GM19099 (cell line): ENCODE measurements around the gene GIPC1.

ENCODE experiments used
- POLR2A ChIP-seq: IDR thresholded peaks from 3 replicates; pipeline ENCODE4 v1.6.1; 2011; ENCODE audit warnings: low read depth; ENCODE audit not compliant: insufficient read length; ENCODE audit errors: extremely low read depth

Gene GIPC1

GRCh38 chr19:14496029-14496833, at the start of gene GIPC1:
GIPC1 (minus strand) TSS chr19:14496127; CDS start chr19:14482976, 13,151 bp downstream.
- TF ChIP-seq POLR2A: peak; percentile 38

GRCh38 chr19:14545716-14546082, 49.8 kb upstream of the GIPC1 start:
- TF ChIP-seq POLR2A: no peak

- no peak for TF ChIP-seq POLR2A
Measured at GRCh38 chr19:14544977-14545715, 49.2 kb upstream of the GIPC1 start.

- TF ChIP-seq POLR2A: no peak
Measured at GRCh38 chr19:14544047-14544446, 48.1 kb upstream of the GIPC1 start.

- no peak for TF ChIP-seq POLR2A
Measured at GRCh38 chr19:14542711-14543328, 46.9 kb upstream of the GIPC1 start.

- TF ChIP-seq POLR2A: no peak
Measured at GRCh38 chr19:14540741-14541525, 45.0 kb upstream of the GIPC1 start.

GRCh38 chr19:14536926-14537692, 41.2 kb upstream of the GIPC1 start:
- TF ChIP-seq POLR2A: no peak

- TF ChIP-seq POLR2A: no peak
Measured at GRCh38 chr19:14533450-14533849, 37.5 kb upstream of the GIPC1 start.

- no peak for TF ChIP-seq POLR2A
Measured at GRCh38 chr19:14530506-14530905, 34.6 kb upstream of the GIPC1 start.

GRCh38 chr19:14530005-14530348, 34.0 kb upstream of the GIPC1 start:
- no peak for TF ChIP-seq POLR2A

GRCh38 chr19:14529254-14530004, 33.5 kb upstream of the GIPC1 start, which contains the start of gene TECR:
TECR (plus strand) TSS chr19:14529594; CDS start chr19:14529697, 103 bp downstream.
- TF ChIP-seq POLR2A: peak; percentile 98

GRCh38 chr19:14528419-14529253, 32.7 kb upstream of the GIPC1 start:
- TF ChIP-seq POLR2A: no peak

GRCh38 chr19:14526423-14526822, 30.5 kb upstream of the GIPC1 start:
- TF ChIP-seq POLR2A: no peak

GRCh38 chr19:14525729-14526128, 29.8 kb upstream of the GIPC1 start:
- TF ChIP-seq POLR2A: no peak
